Measurements from ENCODE around the gene ZNF791. TPM values are rescaled to one million over a fixed set of nuclear protein-coding genes. Genes with fewer than 3 reads are reported as not detected.

The ZNF791 gene
- total RNA-seq, 2 experiments from 2014 or later = 102 to 103 TPM

- H3K27me3 ChIP-seq (ENCODE audit: control insufficient read depth in 1 of 2, insufficient read depth in 2 of 2, low read length in 2 of 2) = no peaks in the 10 kb centered on the region
- DNase-seq (no peak), ATAC-seq (ENCODE audit: poor library complexity) (no peak)
- intact Hi-C loops (cut with DNase I, micrococcal nuclease) = no loop called here
- Mint-ChIP-seq H3K36me3 (ENCODE audit: low read depth) (peaks cover 30% of the 10 kb centered on the region), H3K4me1 (ENCODE audit: low read depth) (no peaks in the 10 kb centered on the region), H3K4me3 (no peak overlapping the region), H3K9me3 (no peaks in the 10 kb centered on the region), H3K27ac (no peak overlapping the region), H3K27me3 (no peaks in the 10 kb centered on the region)
- no peaks in the 10 kb centered on the region for H3K9me3 ChIP-seq (ENCODE audit: control insufficient read depth in 1 of 2, insufficient read depth in 1 of 2, low read length in 2 of 2)
- no peaks in the 10 kb centered on the region for H3K4me1 ChIP-seq (ENCODE audit: insufficient read depth, low read length)
- H3K4me3 ChIP-seq (ENCODE audit: low read length) = no peak overlapping the region
- TF ChIP-seq CTCF (IDR thresholded peaks at IDR 0.05) = no peak
- CTCF ChIA-PET = no interaction called here
- H3K27ac ChIP-seq (ENCODE audit: low read depth in 1 of 2, low read length in 2 of 2) = no peak overlapping the region
- POLR2A ChIA-PET = no interaction called here
- H3K36me3 ChIP-seq (ENCODE audit: insufficient read depth, low read length) = peaks cover 10% of the 10 kb centered on the region
Observed at GRCh38 chr19:12596927-12597548, 13.7 kb upstream of the ZNF791 start.

GRCh38 chr19:12597594-12597993 lies 13.1 kb upstream of the ZNF791 start:
- Mint-ChIP-seq H3K27ac (no peak overlapping the region), H3K9me3 (no peaks in the 10 kb centered on the region), H3K36me3 (ENCODE audit: low read depth) (peaks cover 30% of the 10 kb centered on the region), H3K4me3 (no peak overlapping the region), H3K4me1 (ENCODE audit: low read depth) (no peaks in the 10 kb centered on the region), H3K27me3 (no peaks in the 10 kb centered on the region)
- POLR2A ChIA-PET = no interaction called here
- ATAC-seq (ENCODE audit: poor library complexity) (no peak), DNase-seq (no peak)
- Histone ChIP-seq H3K27ac (ENCODE audit: low read depth in 1 of 2, low read length in 2 of 2) (no peak overlapping the region), H3K27me3 (ENCODE audit: control insufficient read depth in 1 of 2, insufficient read depth in 2 of 2, low read length in 2 of 2) (no peaks in the 10 kb centered on the region), H3K36me3 (ENCODE audit: insufficient read depth, low read length) (peaks cover 10% of the 10 kb centered on the region), H3K4me3 (ENCODE audit: low read length) (no peak overlapping the region), H3K4me1 (ENCODE audit: insufficient read depth, low read length) (no peaks in the 10 kb centered on the region), H3K9me3 (ENCODE audit: control insufficient read depth in 1 of 2, insufficient read depth in 1 of 2, low read length in 2 of 2) (no peaks in the 10 kb centered on the region)
- no peak for TF ChIP-seq CTCF (IDR thresholded peaks at IDR 0.05)
- intact Hi-C loops (cut with DNase I, micrococcal nuclease) = no loop called here
- CTCF ChIA-PET = no interaction called here

- Mint-ChIP-seq H3K4me3 (no peak overlapping the region), H3K36me3 (ENCODE audit: low read depth) (peaks cover 17% of the 10 kb centered on the region), H3K4me1 (ENCODE audit: low read depth) (peaks cover 12% of the 10 kb centered on the region), H3K9me3 (no peaks in the 10 kb centered on the region), H3K27ac (peak overlapping the region; percentile 64), H3K27me3 (no peaks in the 10 kb centered on the region)
- peaks cover 12% of the 10 kb centered on the region for H3K36me3 ChIP-seq (ENCODE audit: insufficient read depth, low read length)
- no peak overlapping the region for H3K4me3 ChIP-seq (ENCODE audit: low read length)
- ChIA-PET POLR2A (interaction anchor here (1.2 to 2.8 kb wide), 3 partner anchors 10 to 188 kb away, joined by 3 to 15 read pairs (median 7); partner anchors contain the start of gene JUNB), CTCF (interaction anchor here (0.8 to 2.7 kb wide), 6 partner anchors 10 to 154 kb away, joined by 3 to 8 read pairs (median 5); no protein-coding TSS in a partner anchor)
- intact Hi-C loops (cut with DNase I, micrococcal nuclease) = no loop called here
- DNase-seq (peak in 9 of 14 experiments; percentile 14 to 81 (median 52)), ATAC-seq (ENCODE audit: poor library complexity) (peak; percentile 96)
- no peak for TF ChIP-seq CTCF (IDR thresholded peaks at IDR 0.05)
- H3K27ac ChIP-seq (ENCODE audit: low read depth in 1 of 2, low read length in 2 of 2) = no peak overlapping the region
- H3K9me3 ChIP-seq (ENCODE audit: control insufficient read depth in 1 of 2, insufficient read depth in 1 of 2, low read length in 2 of 2) = no peaks in the 10 kb centered on the region
- H3K4me1 ChIP-seq (ENCODE audit: insufficient read depth, low read length) = peaks cover 13% of the 10 kb centered on the region
- no peaks in the 10 kb centered on the region for H3K27me3 ChIP-seq (ENCODE audit: control insufficient read depth in 1 of 2, insufficient read depth in 2 of 2, low read length in 2 of 2)
Observed at GRCh38 chr19:12603714-12604113, 7.0 kb upstream of the ZNF791 start.
